Mesenchymal stem cell (in vitro differentiated cells and primary cell): ENCODE data around the gene CLTA.

Source experiments
- DNase-seq: peaks from one replicate; pipeline ENCODE4 v3.0.0-alpha.2; 2013
- H2AFZ ChIP-seq: one replicate; pipeline ENCODE4 v1.6.1; 2013; ENCODE audit warnings: low read depth, mild to moderate bottlenecking, control low read depth, inconsistent platforms, low read length, moderate library complexity
- H2AK5ac ChIP-seq: 2 replicates; pipeline ENCODE4 v1.6.1; 2013; ENCODE audit warnings: low read length, moderate library complexity, mild to moderate bottlenecking, inconsistent platforms; ENCODE audit not compliant: severe bottlenecking
- H2BK120ac ChIP-seq: one replicate; pipeline ENCODE4 v1.6.1; 2013; ENCODE audit warnings: low read depth, mild to moderate bottlenecking, inconsistent platforms, low read length, moderate library complexity
- H2BK12ac ChIP-seq, 2 experiments: one replicate each; pipeline ENCODE4 v1.6.1; 2013; ENCODE audit warnings: inconsistent platforms in 2 of 2, low read length in 2 of 2, mild to moderate bottlenecking in 2 of 2, moderate library complexity in 2 of 2, control low read depth in 1 of 2
- H2BK15ac ChIP-seq: one replicate; pipeline ENCODE4 v1.6.1; 2013; ENCODE audit warnings: mild to moderate bottlenecking, low read depth, inconsistent platforms; ENCODE audit not compliant: poor library complexity, severe bottlenecking
- H2BK5ac ChIP-seq: 2 replicates; pipeline ENCODE4 v1.6.1; 2013; ENCODE audit warnings: low read depth, mild to moderate bottlenecking, low read length, control low read depth, inconsistent platforms; ENCODE audit not compliant: poor library complexity, severe bottlenecking
- H3K14ac ChIP-seq, 2 experiments: one replicate each; pipeline ENCODE4 v1.6.1; 2013; ENCODE audit warnings: inconsistent platforms in 2 of 2, low read length in 2 of 2, control low read depth in 1 of 2, mild to moderate bottlenecking in 1 of 2, moderate library complexity in 1 of 2
- H3K18ac ChIP-seq, 2 experiments: one replicate each; pipeline ENCODE4 v1.6.1; 2013; ENCODE audit warnings: inconsistent platforms in 2 of 2, low read length in 2 of 2, control low read depth in 1 of 2, low read depth in 1 of 2, mild to moderate bottlenecking in 1 of 2
- H3K23ac ChIP-seq, 2 experiments: one replicate each; pipeline ENCODE4 v1.6.1; 2013; ENCODE audit warnings: inconsistent platforms in 2 of 2, low read length in 2 of 2, mild to moderate bottlenecking in 2 of 2, moderate library complexity in 2 of 2, control low read depth in 1 of 2
- H3K27ac ChIP-seq: 2 replicates; pipeline ENCODE4 v1.5.1; 2013; ENCODE audit warnings: mild to moderate bottlenecking, moderate library complexity, low read length, control low read depth, inconsistent platforms; ENCODE audit not compliant: poor library complexity, severe bottlenecking
- H3K27me3 ChIP-seq, 2 experiments: 2 replicates each; pipeline versions ENCODE4 v1.6.1 to v1.7.0; 2013; ENCODE audit warnings: low read length in 2 of 2, mild to moderate bottlenecking in 2 of 2, moderate library complexity in 2 of 2, control low read depth in 1 of 2, inconsistent platforms in 1 of 2; ENCODE audit not compliant: control insufficient read depth in 1 of 2, insufficient read depth in 1 of 2
- H3K36me3 ChIP-seq, 2 experiments: 2 replicates each; pipeline versions ENCODE4 v1.6.1 to v1.7.0; 2013; ENCODE audit warnings: low read length in 2 of 2, control low read depth in 1 of 2, inconsistent platforms in 1 of 2, low read depth in 1 of 2, mild to moderate bottlenecking in 1 of 2; ENCODE audit not compliant: insufficient read depth in 2 of 2, control insufficient read depth in 1 of 2
- H3K4ac ChIP-seq, 2 experiments: one replicate each; pipeline ENCODE4 v1.6.1; 2013; ENCODE audit warnings: inconsistent platforms in 2 of 2, low read length in 2 of 2, mild to moderate bottlenecking in 2 of 2, moderate library complexity in 2 of 2, control low read depth in 1 of 2, low read depth in 1 of 2
- H3K4me1 ChIP-seq: 2 replicates; pipeline ENCODE4 v1.6.1; 2013; ENCODE audit warnings: low read depth, low read length, control low read depth; ENCODE audit not compliant: control insufficient read depth, insufficient read depth
- H3K4me2 ChIP-seq: 2 replicates; pipeline ENCODE4 v1.6.1; 2013; ENCODE audit warnings: low read length, mild to moderate bottlenecking, inconsistent platforms; ENCODE audit not compliant: poor library complexity, severe bottlenecking
- H3K4me3 ChIP-seq, 2 experiments: 2 replicates each; pipeline versions ENCODE4 v1.5.1 to v1.7.0; 2013; ENCODE audit warnings: low read length in 2 of 2, mild to moderate bottlenecking in 2 of 2, control low read depth in 1 of 2, low read depth in 1 of 2; ENCODE audit not compliant: insufficient read depth in 1 of 2
- H3K79me1 ChIP-seq: replicated peaks from 2 replicates; pipeline ENCODE4 v1.6.1; 2013; ENCODE audit warnings: mild to moderate bottlenecking, control low read depth, low read length, inconsistent platforms; ENCODE audit not compliant: poor library complexity, severe bottlenecking
- H3K9ac ChIP-seq: 2 replicates; pipeline ENCODE4 v1.7.0; 2013; ENCODE audit warnings: mild to moderate bottlenecking, low read length, moderate library complexity
- H3K9me3 ChIP-seq: 2 replicates; pipeline ENCODE4 v1.7.0; 2013; ENCODE audit warnings: mild to moderate bottlenecking, low read length; ENCODE audit not compliant: control insufficient read depth
- H4K8ac ChIP-seq: one replicate; pipeline ENCODE4 v1.6.1; 2013; ENCODE audit warnings: inconsistent platforms, mild to moderate bottlenecking, low read length, moderate library complexity
- H4K91ac ChIP-seq: one replicate; pipeline ENCODE4 v1.6.1; 2013; ENCODE audit warnings: mild to moderate bottlenecking, low read length, inconsistent platforms
- WGBS: methylation state at CpG from one replicate; pipeline ENCODE4 v1.1.7; 2013; ENCODE audit warnings: mixed read lengths; 5-methylcytosine and 5-hydroxymethylcytosine counted together

Gene CLTA

GRCh38 chr9:36164989-36165388, 25.7 kb upstream of the CLTA start:
- no peak for DNase-seq
- Histone ChIP-seq H3K4ac (no peak overlapping the region), H2BK120ac (peak overlapping the region; percentile 74), H3K27ac (peak overlapping the region; percentile 99), H3K9ac (peak overlapping the region; percentile 87), H3K27me3 (no peaks in the 10 kb centered on the region), H3K36me3 (peaks cover 0 to 11% of the 10 kb centered on the region in 2 experiments), H3K14ac (no peak overlapping the region), H2AFZ (no peak overlapping the region), H3K4me1 (peaks cover 32% of the 10 kb centered on the region), H3K18ac (peak overlapping the region in 1 of 2 experiments; percentile 42), H2BK5ac (no peak overlapping the region), H2BK12ac (peak overlapping the region; percentile 29 to 47), H3K4me3 (no peak overlapping the region), H2AK5ac (peak overlapping the region; percentile 99), H2BK15ac (no peak overlapping the region), H3K4me2 (no peak overlapping the region), H4K91ac (no peak overlapping the region), H3K79me1 (no peaks in the 10 kb centered on the region), H4K8ac (no peak overlapping the region), H3K23ac (no peak overlapping the region), H3K9me3 (no peaks in the 10 kb centered on the region)
- WGBS, result 45% methylated on average over 3 of the region's 3 CpGs

- Histone ChIP-seq H2AK5ac (peak overlapping the region; percentile 76), H3K9ac (peak overlapping the region; percentile 87), H4K8ac (peak overlapping the region; percentile 69), H3K27me3 (no peaks in the 10 kb centered on the region), H3K23ac (no peak overlapping the region), H3K4ac (no peak overlapping the region), H3K18ac (peak overlapping the region in 1 of 2 experiments; percentile 28), H3K4me3 (peak overlapping the region in 1 of 2 experiments; percentile 83), H3K9me3 (no peaks in the 10 kb centered on the region), H2BK120ac (peak overlapping the region; percentile 83), H3K27ac (no peak overlapping the region), H2AFZ (no peak overlapping the region), H3K4me2 (no peak overlapping the region), H3K4me1 (peaks cover 32% of the 10 kb centered on the region), H4K91ac (no peak overlapping the region), H2BK12ac (no peak overlapping the region), H2BK5ac (no peak overlapping the region), H2BK15ac (no peak overlapping the region), H3K36me3 (peaks cover 0 to 19% of the 10 kb centered on the region in 2 experiments), H3K79me1 (no peaks in the 10 kb centered on the region), H3K14ac (no peak overlapping the region)
- DNase-seq, result peak; percentile 32
- WGBS, result 65% methylated on average over 11 of the region's 12 CpGs
Measured at GRCh38 chr9:36165826-36166167, 24.9 kb upstream of the CLTA start.

GRCh38 chr9:36166168-36166927, 24.4 kb upstream of the CLTA start:
- WGBS, result 10% methylated on average over 49 of the region's 58 CpGs
- Histone ChIP-seq H4K91ac (no peak overlapping the region), H3K27ac (no peak overlapping the region)

GRCh38 chr9:36169166-36169565, 21.6 kb upstream of the CLTA start, which contains the start of gene CCIN:
Gene CCIN (plus strand): TSS chr9:36169388. CDS start chr9:36169503, 115 bp downstream.
- Histone ChIP-seq H3K27me3 (no peaks in the 10 kb centered on the region), H3K27ac (no peak within 1 kb of the TSS), H2BK15ac (no peak within 1 kb of the TSS), H2AFZ (no peak within 1 kb of the TSS), H2AK5ac (no peak within 1 kb of the TSS), H3K9ac (no peak within 1 kb of the TSS), H2BK120ac (no peak within 1 kb of the TSS), H3K23ac (no peak within 1 kb of the TSS), H3K4me1 (peaks cover 13% of the 10 kb centered on the region), H3K4ac (no peak within 1 kb of the TSS), H3K14ac (no peak within 1 kb of the TSS), H2BK12ac (no peak within 1 kb of the TSS), H2BK5ac (no peak within 1 kb of the TSS), H3K4me3 (no peak within 1 kb of the TSS), H3K18ac (no peak within 1 kb of the TSS), H4K91ac (no peak within 1 kb of the TSS), H3K79me1 (no peaks in the 10 kb centered on the region), H3K9me3 (no peaks in the 10 kb centered on the region), H3K36me3 (peaks cover 0 to 22% of the 10 kb centered on the region in 2 experiments), H3K4me2 (no peak within 1 kb of the TSS), H4K8ac (no peak within 1 kb of the TSS)
- DNase-seq, result no peak
- 96% methylated on average over 6 of the region's 6 CpGs for WGBS

More at GRCh38 chr9:36166168-36166927, 24.4 kb upstream of the CLTA start:
- Histone ChIP-seq H3K9me3 (no peaks in the 10 kb centered on the region), H2BK12ac (peak overlapping the region in 1 of 2 experiments; percentile 42), H3K14ac (peak overlapping the region in 1 of 2 experiments; percentile 21), H3K4me2 (peak overlapping the region; percentile 65), H3K4me1 (peaks cover 30% of the 10 kb centered on the region), H3K36me3 (peaks cover 0 to 25% of the 10 kb centered on the region in 2 experiments), H3K9ac (peak overlapping the region; percentile 87), H4K8ac (peak overlapping the region; percentile 79), H3K79me1 (no peaks in the 10 kb centered on the region), H2BK5ac (peak overlapping the region; percentile 24), H3K4me3 (peak overlapping the region; percentile 32 to 83), H2BK120ac (peak overlapping the region; percentile 83), H2AFZ (peak overlapping the region; percentile 54), H3K27me3 (no peaks in the 10 kb centered on the region), H3K18ac (peak overlapping the region in 1 of 2 experiments; percentile 88), H3K4ac (peak overlapping the region in 1 of 2 experiments; percentile 45), H2BK15ac (no peak overlapping the region), H2AK5ac (no peak overlapping the region), H3K23ac (peak overlapping the region in 1 of 2 experiments; percentile 41)
- DNase-seq, result peak; percentile 80
